Stimulated activated naive CD8-positive, alpha-beta T cell treated with anti-CD3 and anti-CD28 coated beads, Interleukin-15, amount 100 ng/mL, for 72 hours (primary cell): Measurements from ENCODE around the gene CTSV.
A peak's percentile ranks its signal among the peaks of the same experiment; 100 is the strongest.
"Not testable (repeated sequence)": the region's sequence is repeated elsewhere in the genome, so short reads cannot be mapped to it uniquely, and the experiment has no call there.

Experiments used
- ATAC-seq: fragments of 150-1000 bp; cut with Tn5 transposase; 2 replicates; pipeline ENCODE4 v1.10.0; 2021; ENCODE audit warnings: mild to moderate bottlenecking, moderate library complexity
- DNase-seq, 2 donors: peaks; one replicate each; pipeline ENCODE4 v3.0.0; 2021 to 2022
- H3K27ac Mint-ChIP-seq, 2 donors: one replicate each; pipeline ENCODE4 v1.8.0; 2022; ENCODE audit warnings: mild to moderate bottlenecking in 2 of 2, mixed read lengths in 2 of 2, moderate library complexity in 2 of 2
- H3K27me3 Mint-ChIP-seq: one replicate; pipeline ENCODE4 v1.8.0; 2022; ENCODE audit warnings: mixed read lengths
- H3K4me1 Mint-ChIP-seq: one replicate; pipeline ENCODE4 v1.8.0; 2022; ENCODE audit warnings: mild to moderate bottlenecking, mixed read lengths
- H3K4me3 Mint-ChIP-seq, 2 donors: one replicate each; pipeline ENCODE4 v1.8.0; 2022; ENCODE audit warnings: mild to moderate bottlenecking in 2 of 2, mixed read lengths in 2 of 2, moderate library complexity in 1 of 2
- H3K9me3 Mint-ChIP-seq, 2 donors: one replicate each; pipeline ENCODE4 v1.8.0; 2022; ENCODE audit warnings: mixed read lengths in 2 of 2

Gene CTSV

GRCh38 chr9:97059626-97060025 is 20.7 kb upstream of the CTSV start:
- Mint-ChIP-seq H3K27ac (no peak overlapping the region), H3K27me3 (peaks cover 38% of the 10 kb centered on the region), H3K9me3 (no peaks in the 10 kb centered on the region), H3K4me3 (no peak overlapping the region), H3K4me1 (peaks cover 36% of the 10 kb centered on the region)
- peak; percentile 48 for ATAC-seq
- no peak for DNase-seq

DNA sequence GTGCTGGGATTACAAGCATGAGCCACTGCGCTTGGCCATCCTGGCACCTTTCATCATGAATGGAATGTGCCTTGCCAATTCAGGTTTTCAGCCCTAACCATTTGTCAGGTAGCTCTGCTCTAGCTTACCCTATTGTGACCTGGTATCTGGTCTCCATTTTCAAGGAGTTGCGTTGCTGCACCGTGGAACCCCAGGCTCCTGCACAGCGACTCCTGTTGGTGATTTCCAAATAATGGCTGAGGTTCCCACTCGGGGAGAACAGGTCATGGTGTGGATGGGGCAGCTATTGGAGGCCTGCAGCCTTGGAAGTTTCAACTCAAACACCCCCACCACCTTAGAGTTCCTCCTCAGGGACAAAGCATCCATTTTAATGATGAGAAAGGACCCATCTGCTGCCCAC is 18.7 kb upstream of the CTSV start:
- Mint-ChIP-seq H3K27ac (no peak overlapping the region), H3K27me3 (peaks cover 58% of the 10 kb centered on the region)
- ATAC-seq: no peak

DNA sequence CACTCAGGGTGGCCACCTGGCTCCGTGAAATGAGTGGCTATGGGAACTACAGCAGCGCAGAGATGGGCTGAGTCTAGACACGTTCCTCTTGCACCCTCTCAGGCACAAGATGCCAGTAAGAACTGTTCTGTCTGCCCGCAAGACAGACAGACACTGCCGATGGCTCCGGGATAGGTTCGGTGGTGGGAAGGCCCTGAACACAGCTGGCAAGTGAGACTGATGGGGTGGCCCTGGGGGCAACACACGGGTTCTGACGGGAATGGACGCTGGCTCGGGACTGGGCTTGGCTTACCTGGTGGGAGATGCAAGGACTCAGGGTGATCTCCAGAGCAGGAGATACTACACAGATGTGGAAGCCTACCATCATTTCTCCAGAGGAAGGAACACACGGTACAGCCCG is 16.9 kb upstream of the CTSV start:
- H3K27me3 Mint-ChIP-seq: peaks cover 67% of the 10 kb centered on the region
- H3K27ac Mint-ChIP-seq: peak overlapping the region in 1 of 2 donors; percentile 42
- ATAC-seq, H3K4me3 Mint-ChIP-seq, H3K9me3 Mint-ChIP-seq, DNase-seq, H3K4me1 Mint-ChIP-seq: not testable (repeated sequence)

More for the DNA sequence above, 18.7 kb upstream of the CTSV start:
- H3K4me1 Mint-ChIP-seq: peaks cover 26% of the 10 kb centered on the region
- no peaks in the 10 kb centered on the region for H3K9me3 Mint-ChIP-seq
- DNase-seq: no peak
- no peak overlapping the region for H3K4me3 Mint-ChIP-seq

DNA sequence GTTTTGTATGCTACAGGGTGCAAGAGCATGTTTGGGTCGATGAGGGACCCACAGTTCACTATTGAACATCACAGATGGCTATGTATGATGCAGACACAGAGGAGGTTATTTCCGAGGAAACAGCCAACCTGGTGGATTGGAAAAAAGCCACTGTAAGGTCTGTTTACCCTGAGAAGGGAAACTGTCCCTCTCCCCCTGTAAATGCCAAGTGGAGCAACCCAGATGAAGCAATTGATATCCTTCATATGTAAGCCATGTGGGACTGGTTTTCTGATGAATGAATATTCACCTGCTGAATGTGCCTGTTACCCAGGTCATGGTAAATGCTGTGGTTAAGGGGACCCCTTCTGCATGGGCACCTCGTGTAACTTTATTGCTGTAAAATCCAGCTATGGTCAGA is 14.8 kb upstream of the CTSV start:
- Mint-ChIP-seq H3K27me3 (peaks cover 66% of the 10 kb centered on the region), H3K4me1 (no peaks in the 10 kb centered on the region), H3K27ac (no peak overlapping the region), H3K9me3 (no peaks in the 10 kb centered on the region), H3K4me3 (no peak overlapping the region)
- no peak for DNase-seq
- ATAC-seq: no peak

GRCh38 chr9:97052735-97053134 is 13.8 kb upstream of the CTSV start:
- no peak for DNase-seq
- Mint-ChIP-seq H3K4me1 (no peaks in the 10 kb centered on the region), H3K4me3 (no peak overlapping the region), H3K27me3 (peaks cover 72% of the 10 kb centered on the region), H3K27ac (no peak overlapping the region), H3K9me3 (no peaks in the 10 kb centered on the region)
- ATAC-seq: no peak

DNA sequence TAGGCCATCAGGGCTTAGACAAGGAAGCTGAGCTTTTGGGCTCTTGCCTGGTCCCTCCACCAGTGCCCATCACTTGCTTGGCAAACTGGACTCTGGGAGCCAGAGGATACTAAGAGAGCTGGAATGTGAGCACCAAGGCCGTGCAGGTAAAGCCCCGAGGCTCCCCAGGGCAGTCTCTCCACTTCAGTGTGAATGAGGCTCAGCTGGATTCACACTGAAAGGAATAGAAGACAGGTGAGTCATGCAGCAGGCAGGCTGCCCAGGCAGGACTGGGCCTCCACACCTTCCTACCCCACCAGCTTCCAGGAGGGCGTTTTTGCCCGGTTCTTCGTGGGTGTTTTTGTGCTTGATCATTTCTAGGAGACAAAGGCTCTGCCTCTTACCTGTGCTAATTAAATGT is 7.3 kb upstream of the CTSV start:
- Mint-ChIP-seq H3K4me1 (no peaks in the 10 kb centered on the region), H3K27ac (no peak overlapping the region), H3K4me3 (no peak overlapping the region), H3K9me3 (no peaks in the 10 kb centered on the region), H3K27me3 (peaks cover 81% of the 10 kb centered on the region)
- ATAC-seq (no peak), DNase-seq (no peak)

DNA sequence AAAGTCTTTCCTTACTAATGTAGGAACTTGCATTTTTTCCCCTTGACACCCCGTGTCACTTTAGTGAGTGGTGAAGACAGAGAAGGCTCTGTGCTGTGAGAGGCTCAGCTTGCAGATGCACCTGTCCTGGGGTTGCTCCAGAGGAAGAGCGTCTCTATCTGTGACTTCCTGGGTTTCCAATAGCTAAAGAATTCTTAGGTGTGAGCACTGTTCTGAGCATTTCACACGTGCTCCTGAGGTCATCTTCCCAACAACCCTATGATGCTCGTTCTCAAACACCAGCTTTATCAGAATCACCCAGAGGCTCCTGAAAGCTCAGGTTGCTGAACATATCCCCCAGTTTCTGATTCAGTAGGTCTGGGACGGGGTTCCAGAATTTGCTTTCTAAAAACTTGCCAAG is 6.4 kb upstream of the CTSV start:
- DNase-seq (no peak), ATAC-seq (no peak)
- Mint-ChIP-seq H3K9me3 (no peaks in the 10 kb centered on the region), H3K27ac (no peak overlapping the region), H3K4me3 (no peak overlapping the region), H3K27me3 (peaks cover 72% of the 10 kb centered on the region), H3K4me1 (no peaks in the 10 kb centered on the region)

DNA sequence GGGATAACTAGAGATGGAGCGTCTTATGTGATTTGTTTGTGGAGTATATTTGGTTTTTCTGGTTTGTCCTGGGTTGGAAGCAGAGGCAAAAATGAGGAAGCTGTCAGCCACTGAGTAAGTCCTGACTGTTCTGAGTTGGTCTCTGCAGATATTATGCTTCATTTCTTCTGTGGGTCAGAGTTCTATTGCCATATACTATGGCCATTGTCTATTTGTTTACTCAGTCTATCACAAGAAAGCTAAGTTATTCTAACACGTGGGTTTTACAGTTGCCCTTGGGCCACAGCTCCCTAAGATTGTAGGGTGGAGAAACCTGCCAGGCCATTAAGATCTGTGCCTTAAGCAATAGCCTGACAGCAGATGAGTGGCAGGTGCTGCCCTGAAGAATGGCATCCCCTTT is 3.0 kb upstream of the CTSV start:
- H3K9me3 Mint-ChIP-seq: no peaks in the 10 kb centered on the region
- ATAC-seq (no peak), DNase-seq (no peak)
- no peak overlapping the region for H3K4me3 Mint-ChIP-seq
- H3K4me1 Mint-ChIP-seq: peaks cover 11% of the 10 kb centered on the region
- H3K27ac Mint-ChIP-seq: no peak overlapping the region
- peaks cover 83% of the 10 kb centered on the region for H3K27me3 Mint-ChIP-seq

DNA sequence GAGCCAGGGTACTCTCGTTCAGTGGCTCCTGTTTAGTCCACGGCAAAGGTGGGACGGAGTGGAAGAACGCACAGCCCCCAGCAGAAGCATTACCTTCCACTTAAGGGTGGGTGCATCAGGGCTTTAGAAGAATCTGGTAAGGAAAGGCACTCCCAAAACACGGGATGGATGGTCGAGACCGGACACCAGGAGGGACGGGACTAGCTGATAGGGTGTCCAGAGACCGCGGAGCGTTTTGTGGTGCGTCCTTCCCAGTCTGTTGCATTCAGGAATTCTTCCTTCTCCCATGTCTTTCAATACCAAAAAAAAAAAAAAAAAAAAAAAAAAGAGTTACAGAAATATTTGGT is 545 bp upstream of the CTSV start:
- Mint-ChIP-seq H3K9me3 (no peaks in the 10 kb centered on the region), H3K4me3 (peak overlapping the region; percentile 92 to 95), H3K27me3 (peaks cover 68% of the 10 kb centered on the region), H3K27ac (no peak overlapping the region), H3K4me1 (peaks cover 11% of the 10 kb centered on the region)
- ATAC-seq (no peak), DNase-seq (no peak)

DNA sequence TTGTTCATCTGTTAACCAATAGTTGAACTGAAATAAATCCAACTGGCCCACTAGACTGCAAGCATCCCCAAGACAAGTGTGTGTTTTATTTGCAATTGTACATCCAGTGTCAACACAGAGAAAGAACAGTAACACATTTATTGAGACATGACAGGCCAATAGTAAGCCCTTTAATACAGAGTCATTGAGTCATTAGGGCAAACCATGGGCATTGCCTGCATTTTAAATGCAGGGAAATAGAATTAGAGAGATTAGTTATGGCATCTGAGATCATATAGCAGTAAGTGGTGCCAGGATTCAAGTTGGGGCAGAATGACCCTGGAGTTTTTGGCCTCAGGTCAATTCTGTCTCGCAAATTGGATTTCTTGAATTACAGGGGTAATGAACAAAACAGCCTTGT is 15.4 kb downstream of the CTSV start:
- ATAC-seq, H3K27ac Mint-ChIP-seq, H3K27me3 Mint-ChIP-seq, H3K4me3 Mint-ChIP-seq, DNase-seq, H3K9me3 Mint-ChIP-seq, H3K4me1 Mint-ChIP-seq: not testable (repeated sequence)

- not testable (repeated sequence) for H3K9me3 Mint-ChIP-seq, H3K4me1 Mint-ChIP-seq, H3K27me3 Mint-ChIP-seq
- ATAC-seq: peak; percentile 96
- DNase-seq: peak; percentile 66 to 82
- peak overlapping the region; percentile 66 to 94 for H3K27ac Mint-ChIP-seq
- peak overlapping the region; percentile 88 for H3K4me3 Mint-ChIP-seq
These were observed 25.5 kb downstream of the CTSV start for GRCh38 chr9:97013151-97014132.

DNA sequence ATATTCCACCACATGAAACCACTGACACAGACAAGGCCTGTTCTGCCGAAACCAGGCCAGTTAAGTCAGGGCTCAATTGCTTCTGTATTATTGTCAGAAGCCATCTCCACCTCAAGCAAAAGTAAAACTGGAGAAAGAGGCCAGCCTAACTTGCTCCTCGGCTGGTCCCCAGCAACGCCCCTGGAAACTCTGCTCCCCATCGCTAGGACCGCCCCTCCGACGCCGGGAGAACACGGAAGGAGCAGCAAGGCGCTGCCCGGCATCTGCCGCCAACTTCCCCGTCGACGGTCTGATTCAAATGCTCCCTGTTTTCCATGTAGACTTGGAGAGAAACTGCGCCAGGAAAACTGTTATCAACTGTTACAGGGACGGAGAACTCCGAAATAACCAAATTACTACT is 26.3 kb downstream of the CTSV start:
- Mint-ChIP-seq H3K4me3 (peak overlapping the region; percentile 82 to 88), H3K27ac (peak overlapping the region; percentile 54 to 89)
- DNase-seq (peak; percentile 20 to 23), ATAC-seq (peak; percentile 73)
- H3K4me1 Mint-ChIP-seq, H3K9me3 Mint-ChIP-seq, H3K27me3 Mint-ChIP-seq: not testable (repeated sequence)

DNA sequence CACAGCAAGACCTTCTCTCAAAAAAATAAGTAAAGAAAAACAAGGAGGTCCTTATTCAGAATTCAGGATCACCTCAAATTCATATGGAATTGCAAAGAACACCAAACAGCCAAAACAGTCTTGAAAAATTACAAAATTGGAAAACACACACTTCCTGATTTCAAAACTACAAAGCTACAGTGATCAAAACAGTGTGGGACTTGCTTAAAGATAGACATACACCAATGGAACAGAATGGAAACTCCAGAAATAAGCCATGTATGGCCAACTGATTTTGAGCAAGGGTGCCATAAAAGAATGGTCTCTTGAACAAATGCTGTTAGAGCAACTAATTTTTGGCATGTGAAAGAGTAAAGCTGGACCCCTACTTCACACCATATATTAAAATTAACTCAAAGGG is 36.7 kb downstream of the CTSV start:
- not testable (repeated sequence) for ATAC-seq, H3K9me3 Mint-ChIP-seq, H3K4me3 Mint-ChIP-seq, H3K27ac Mint-ChIP-seq, H3K27me3 Mint-ChIP-seq, DNase-seq
- H3K4me1 Mint-ChIP-seq: peaks cover 42% of the 10 kb centered on the region

DNA sequence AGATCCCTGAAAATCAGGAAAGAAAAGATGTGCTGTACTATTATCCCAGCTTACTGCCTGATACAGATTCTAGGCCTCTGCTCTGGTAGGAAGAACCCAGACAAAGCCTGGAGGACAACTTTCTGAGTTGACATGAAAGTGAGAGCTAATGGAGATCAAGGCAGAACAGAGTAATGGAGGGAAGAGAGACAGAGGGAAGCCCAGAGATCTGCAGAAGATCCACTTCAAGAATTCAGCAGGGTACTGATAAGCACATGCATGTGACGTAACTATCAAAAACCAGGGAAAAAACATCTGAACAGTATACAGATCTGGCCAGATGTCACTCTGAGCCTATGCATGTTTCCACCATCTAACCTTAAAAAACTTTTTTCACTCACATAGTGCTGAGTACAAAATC is 37.6 kb downstream of the CTSV start:
- ATAC-seq, DNase-seq, H3K27ac Mint-ChIP-seq, H3K9me3 Mint-ChIP-seq, H3K4me3 Mint-ChIP-seq, H3K27me3 Mint-ChIP-seq: not testable (repeated sequence)
- H3K4me1 Mint-ChIP-seq: peaks cover 48% of the 10 kb centered on the region

DNA sequence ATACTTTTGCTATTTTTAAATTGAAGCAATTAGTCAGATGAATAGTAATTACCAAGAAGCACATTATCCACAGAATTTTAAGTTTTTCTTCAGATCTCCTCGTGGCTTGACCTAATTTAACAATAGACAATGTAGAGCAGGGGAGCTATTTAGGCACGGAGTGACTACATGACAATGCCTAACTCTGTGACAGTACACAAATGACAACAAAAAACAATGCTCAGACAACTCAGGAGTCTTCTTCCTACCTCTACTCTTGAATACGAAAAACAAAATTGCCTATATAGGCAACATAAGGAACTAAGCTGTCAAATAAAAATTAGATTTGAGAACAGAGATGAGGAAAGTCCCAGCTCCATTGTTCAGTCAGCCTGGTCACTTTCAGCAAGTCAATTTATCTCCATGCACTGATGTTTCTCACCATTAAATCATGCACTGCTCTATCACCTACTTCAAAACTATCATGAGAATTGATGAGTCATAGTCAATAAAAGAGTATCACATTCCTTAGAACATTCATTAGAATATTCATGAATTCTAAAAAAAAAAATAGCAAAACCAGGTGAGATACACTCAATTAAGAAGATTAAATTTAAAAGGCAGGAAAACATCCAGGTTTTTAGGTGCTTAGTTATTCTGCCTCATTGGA is 38.7 kb downstream of the CTSV start:
- H3K27ac Mint-ChIP-seq: peak overlapping the region; percentile 5 to 69
- not testable (repeated sequence) for H3K27me3 Mint-ChIP-seq, DNase-seq, H3K9me3 Mint-ChIP-seq
- ATAC-seq: peak; percentile 80
- H3K4me1 Mint-ChIP-seq: peaks cover 50% of the 10 kb centered on the region
- H3K4me3 Mint-ChIP-seq: peak overlapping the region; percentile 38 to 63

DNA sequence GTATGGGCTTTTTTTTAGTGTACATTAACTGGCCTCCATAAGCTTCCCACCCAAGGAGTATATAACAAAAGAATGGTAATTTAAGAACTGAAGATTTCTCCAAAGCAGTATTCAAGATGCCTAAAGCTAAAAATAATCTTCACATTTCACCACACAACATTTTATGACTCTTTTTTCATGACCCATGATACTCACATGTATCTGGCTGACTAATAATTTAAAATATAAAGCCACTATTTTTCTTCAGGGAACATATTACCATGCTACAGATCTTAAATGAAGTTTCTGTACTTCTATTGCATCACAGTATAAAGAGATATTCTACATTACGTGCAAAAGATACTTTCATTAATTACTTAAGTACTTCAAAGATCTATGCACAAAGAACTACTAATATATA is 39.2 kb downstream of the CTSV start:
- H3K9me3 Mint-ChIP-seq, ATAC-seq, H3K27me3 Mint-ChIP-seq, H3K4me3 Mint-ChIP-seq, DNase-seq, H3K27ac Mint-ChIP-seq: not testable (repeated sequence)
- peaks cover 50% of the 10 kb centered on the region for H3K4me1 Mint-ChIP-seq
